SH-SY5Y (cell line): ENCODE results near the gene DOCK4.

Experiments
- GATA2 ChIP-seq: IDR thresholded peaks from 2 replicates; pipeline ENCODE4 v1.6.1; 2011; ENCODE audit warnings: mild to moderate bottlenecking, low read depth, low read length
- GATA3 ChIP-seq: IDR thresholded peaks from 2 replicates; pipeline ENCODE4 v1.6.1; 2011; ENCODE audit warnings: low read depth, mild to moderate bottlenecking, low read length, moderate library complexity

DNA sequence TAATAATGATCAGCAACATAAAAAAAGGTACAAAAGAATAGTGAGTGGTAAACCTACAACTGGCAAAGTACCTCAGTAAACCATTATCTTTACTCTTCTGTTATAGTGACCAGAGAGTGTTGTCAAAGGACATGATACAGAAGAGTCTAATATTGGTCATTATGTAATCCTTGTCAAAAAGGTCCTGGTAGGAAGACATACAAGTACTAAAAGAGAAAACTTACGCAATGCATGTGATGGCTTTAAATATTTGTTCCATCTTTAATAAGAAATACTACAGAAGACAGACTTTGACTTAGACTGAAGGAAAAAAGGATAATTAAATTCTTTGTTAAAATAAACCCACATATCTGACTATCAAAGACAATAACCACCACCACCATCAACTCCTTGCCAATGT is 6.5 kb downstream of the DOCK4 start:
- TF ChIP-seq GATA2 (no peak), GATA3 (no peak)
